GM18868 (cell line): ENCODE data around the gene MGST1.

Experiments
- ATAC-seq: cut with Tn5 transposase; IDR thresholded peaks from one replicate; pipeline ENCODE4 v1.9.1; 2021; ENCODE audit warnings: mild to moderate bottlenecking, moderate library complexity; ENCODE audit not compliant: unreplicated experiment

MGST1 gene, protein sequence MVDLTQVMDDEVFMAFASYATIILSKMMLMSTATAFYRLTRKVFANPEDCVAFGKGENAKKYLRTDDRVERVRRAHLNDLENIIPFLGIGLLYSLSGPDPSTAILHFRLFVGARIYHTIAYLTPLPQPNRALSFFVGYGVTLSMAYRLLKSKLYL

DNA sequence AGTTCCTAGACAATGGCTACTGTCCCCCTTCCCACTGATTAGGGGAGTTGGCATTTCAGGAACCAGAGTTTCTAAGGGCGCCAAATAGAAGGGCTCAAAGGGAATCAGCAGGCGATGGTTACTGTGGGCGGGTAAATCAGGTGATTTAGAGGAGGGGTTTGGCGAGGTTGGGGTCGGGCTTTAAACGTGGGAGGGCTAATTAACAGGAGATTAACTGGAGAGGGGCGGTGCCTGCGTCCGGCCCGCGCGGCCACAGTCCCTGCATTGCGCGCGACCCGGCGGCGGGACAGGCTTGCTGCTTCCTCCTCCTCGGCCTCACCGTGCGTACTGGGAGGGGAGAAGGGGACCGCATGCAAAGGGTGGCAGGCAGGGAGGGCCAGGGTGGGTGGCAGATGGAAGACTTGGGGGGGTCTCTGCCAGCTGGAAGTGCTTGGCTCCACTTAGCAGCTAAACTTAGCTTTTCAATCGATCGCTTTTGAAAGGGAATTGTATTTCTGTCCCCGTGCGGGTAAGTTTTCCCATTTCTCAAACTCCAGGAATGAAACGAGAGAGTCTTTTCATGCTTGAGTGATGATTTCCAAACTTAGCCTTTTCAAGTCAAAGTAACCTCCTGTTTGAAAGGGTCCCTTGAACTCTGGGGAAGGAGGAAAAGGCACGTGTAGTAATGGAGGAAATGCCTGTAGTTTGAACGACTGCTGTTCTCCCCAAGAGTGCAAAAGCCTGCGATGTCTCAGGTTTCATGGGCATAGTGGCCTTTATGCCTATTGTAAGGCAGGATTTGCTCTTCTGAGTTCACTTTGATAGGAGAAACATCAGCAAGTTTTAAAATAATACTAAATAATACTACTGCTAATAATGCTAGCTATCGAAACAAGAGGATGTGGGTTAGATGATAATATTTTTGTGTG is at the start of gene MGST1:
Gene MGST1 (plus strand): TSS at position 255 of the 908 bp plus-strand sequence. CDS start 6,608 bp downstream, outside the sequence.
- ATAC-seq, result peak; percentile 68

DNA sequence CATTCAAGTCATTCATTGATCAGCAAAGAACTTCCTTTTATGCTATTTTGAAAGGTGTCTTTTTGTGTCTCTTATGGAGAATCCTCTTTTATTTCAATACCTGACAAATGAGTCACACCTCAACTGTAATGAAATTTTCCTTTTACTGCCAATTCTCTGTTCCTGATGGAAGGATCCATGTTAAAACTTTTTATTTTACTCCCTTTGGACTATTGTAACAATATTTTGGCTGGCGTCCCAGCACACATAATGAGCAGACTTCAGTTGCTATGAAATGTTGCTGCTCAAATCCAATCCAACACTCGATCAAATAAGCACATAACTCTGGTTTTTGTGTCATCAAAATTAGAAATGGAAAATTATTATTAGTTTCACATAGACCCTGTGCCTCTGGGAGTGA is 48.0 kb upstream of the MGST1 start:
- no peak for ATAC-seq

DNA sequence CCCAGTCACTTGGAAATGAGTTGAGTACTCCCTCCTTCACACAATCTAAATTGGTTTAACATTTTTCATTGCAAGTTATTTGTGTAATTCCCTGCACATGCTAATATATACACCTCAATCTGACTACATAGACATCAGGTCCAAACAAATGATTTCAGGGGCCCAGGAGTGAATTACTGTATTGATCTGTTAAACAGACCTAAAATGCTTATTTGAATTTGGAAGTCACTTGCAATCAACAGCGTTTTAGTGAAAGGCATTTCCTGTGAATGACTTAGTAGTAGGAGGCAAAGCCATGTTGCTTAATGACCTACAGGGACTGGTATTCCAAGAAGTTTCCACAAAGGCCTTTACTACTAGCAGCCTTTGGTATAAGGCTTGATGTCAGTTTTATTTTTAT is 47.3 kb upstream of the MGST1 start:
- ATAC-seq, result no peak

DNA sequence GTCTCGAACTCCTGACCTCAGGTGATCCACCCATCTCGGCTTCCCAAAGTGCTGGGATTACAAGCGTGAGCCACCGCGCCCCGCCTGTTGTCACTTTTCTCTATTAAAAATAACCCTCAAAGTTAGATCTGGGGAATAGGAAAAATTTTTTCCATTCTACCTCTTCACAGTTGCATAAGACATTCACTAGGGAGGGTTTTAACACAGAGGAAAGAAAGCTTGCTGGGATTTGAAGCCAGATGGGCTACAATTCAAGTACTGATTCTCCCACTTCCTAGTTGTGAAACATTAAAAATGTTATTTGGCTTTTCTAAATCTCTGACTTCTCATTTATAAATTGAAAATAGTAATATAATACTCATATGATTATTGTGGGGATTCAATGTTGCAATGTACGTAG is 46.7 kb upstream of the MGST1 start:
- no peak for ATAC-seq

DNA sequence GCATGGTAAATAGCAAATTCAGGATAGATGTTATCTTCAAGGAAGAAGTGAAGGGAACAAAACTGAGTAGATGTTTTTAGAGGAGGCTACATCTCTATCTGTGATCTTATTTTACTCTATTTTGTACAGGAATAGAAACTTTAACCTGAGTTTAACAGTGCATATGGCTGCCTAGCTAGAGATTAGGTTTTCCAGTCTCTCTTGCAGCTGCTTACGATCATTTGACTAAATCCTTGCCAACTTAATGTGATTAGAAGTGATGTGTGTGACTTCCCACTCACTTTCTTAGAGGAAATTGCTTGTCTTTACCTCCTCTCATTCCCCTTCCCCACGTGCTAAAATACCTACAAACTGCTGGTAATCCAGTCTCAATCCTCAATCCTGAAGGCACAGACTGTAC is 43.5 kb upstream of the MGST1 start:
- ATAC-seq, result no peak

DNA sequence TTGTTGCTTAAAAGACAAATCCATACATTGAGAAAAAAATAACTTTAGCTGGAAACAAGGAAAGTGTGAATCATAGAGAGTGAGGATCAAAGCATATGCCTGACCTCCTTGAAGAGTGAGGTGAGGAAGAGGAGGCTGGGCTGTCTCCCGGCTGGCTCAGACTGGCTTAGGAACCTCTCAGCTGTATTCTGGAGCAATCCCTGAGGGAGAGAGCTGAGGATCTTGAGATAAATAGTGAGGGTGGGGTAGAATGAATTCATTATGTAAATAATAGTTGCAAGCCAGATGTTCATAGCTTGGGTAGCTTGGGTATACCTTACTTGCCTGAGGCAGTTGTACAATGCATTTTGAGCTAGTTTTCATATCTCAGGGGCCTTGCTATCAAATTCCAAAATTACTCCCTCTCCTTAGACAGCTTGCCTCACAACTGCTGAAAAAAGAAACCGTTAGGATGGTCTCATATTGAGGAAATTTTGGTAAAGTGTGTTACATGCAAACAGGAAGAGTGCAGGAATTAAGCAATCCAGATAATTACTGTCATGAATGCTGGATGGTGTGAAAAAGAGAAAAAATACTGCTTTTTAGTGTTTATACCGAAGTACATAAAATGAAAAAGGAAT is 39.5 kb upstream of the MGST1 start:
- ATAC-seq, result no peak

DNA sequence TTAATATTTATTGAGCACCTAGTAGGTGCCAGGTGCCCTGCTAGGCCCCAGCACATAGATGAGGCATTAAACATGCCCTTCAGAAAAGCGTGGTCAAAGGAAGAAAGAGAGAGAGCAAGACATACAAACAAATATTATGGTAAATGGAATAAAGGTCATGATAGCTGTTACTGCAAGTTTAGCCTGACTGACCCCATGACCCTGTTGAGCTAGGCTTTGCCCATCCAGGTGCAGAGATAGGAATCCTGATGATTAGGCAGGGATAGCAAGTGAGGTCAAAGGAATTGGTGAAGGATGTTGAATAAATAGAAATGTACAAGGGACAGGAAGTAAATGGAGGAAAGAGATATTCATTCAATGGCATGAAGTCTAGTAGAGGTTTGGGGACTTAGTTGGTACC is 36.5 kb upstream of the MGST1 start:
- ATAC-seq, result no peak

DNA sequence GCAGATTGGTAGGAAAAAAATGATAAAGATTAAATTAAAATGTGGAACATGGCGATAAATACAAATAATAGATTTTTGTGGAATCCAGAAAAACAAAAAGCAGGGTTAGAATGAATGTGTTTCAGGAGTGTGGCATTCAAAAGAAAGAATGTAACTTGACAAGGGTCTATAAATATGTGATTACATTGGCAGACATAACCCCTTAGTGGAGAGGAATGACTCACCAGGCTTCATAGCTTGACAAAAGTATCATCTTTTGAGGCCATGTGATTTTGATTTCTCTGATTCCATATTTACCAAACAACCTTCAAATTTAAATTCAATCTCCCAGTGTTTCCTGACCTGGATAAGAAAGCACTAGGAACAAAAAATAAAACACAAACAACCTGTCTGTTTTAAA is 24.4 kb upstream of the MGST1 start:
- ATAC-seq, result no peak

DNA sequence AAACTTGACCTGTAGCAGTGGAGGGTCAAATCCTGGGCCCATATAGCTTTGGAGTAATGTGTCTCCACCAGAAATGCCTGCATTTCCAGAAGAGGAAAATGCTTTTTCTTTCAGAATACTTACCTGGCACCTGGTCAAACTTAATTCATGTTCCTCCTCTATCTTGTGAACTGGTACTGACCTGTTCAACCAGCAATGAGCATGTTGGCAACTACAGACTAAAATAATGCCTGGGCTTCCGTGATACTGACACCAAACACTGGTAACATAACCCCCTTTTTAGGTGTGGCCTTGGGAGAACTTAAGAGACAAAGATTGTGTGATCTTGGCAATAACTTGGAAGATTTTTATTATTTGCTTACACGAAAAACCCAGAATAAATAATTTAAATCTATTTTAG is 23.8 kb upstream of the MGST1 start:
- no peak for ATAC-seq

DNA sequence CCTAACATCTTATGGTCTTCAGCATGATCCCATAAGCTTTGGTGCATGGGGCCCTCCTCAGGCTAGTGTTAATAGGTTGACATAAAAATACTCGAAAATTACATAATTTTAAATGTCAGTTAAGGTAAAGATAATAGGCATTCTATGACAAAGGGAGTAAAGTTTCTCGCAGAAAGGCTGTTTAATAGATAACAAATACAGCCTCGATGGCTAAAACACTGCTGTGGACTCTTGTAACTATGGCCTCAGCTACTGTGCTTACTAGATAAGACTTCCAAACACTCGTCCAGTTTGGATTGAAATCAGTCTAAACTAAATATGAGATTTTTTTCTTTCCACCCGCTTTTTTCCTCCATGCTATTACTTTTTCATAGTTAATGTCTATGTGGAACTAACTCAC is 23.2 kb upstream of the MGST1 start:
- ATAC-seq, result no peak

DNA sequence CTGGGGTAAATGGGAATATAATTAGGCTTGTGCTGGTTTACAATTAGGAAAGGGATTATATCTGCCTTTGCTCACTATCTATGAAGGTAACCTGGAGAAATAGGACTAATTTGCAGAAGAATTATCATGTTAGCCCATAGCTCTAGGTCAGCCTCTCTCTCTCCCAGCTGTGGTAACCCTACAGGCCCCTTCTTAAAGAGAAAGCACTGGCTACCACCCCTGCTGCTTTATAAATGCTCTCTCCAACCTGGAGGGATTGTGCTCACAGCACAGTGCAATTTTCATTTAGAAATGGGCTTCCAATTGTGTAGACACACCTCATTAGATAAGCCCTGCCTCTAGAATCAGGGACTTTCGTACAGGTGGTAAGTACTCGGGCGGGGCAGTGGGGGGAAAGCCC is 22.7 kb upstream of the MGST1 start:
- no peak for ATAC-seq

DNA sequence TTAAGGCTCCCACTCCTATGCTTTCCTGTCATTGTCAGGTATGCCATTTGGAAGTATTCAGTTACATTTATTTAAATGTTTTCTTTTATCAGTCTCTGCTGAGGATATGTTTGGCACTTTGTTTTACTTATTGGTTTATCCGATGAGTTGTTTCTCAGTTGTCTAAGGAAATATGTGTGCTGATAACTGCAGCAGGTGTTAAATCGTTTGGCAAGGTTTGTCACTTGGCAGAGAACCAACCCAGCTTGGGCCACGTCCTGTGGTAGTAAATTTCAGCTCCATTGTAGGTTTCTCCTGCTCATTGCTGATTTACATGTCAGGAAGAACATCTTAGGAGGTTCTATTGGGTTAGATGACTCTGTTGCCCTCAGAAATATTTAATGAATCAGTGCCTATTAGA is 22.0 kb upstream of the MGST1 start:
- no peak for ATAC-seq

DNA sequence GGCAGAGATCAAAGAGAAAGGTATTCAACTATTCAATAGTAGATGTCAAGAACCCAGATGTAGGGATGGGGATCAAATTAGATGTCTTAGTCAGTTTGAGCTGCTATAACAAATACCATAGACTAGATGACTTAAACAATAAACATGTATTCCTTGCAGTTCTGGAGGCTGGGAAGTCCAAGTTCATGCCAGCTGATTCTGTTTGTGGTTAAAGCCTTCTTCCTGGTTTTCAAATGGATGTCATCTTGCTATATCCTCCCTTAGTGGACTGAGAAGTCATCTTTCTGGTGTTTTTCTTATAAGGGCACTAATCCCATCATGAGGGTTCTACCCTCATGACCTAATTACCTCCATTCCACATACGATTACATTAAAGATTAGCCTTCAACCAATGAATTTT is 19.5 kb upstream of the MGST1 start:
- no peak for ATAC-seq

DNA sequence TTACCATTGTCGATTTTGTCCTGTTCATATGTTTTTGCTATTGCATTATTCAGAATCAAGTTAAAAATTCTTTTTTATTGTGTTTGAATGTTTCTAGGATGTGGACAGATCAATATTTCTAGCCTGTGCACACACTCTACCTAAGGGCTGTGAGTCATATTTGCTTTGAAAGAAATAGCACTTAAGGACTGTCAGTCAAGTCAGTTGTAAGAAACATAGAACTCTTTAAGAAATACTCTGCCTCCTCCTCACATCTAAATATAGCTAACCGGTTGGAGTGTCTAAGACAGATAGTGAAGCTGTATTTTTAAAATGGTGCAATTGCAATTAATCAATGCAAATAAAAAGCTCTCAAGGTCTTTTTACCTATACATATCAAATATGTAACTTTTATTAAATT is 17.9 kb upstream of the MGST1 start:
- ATAC-seq, result no peak

DNA sequence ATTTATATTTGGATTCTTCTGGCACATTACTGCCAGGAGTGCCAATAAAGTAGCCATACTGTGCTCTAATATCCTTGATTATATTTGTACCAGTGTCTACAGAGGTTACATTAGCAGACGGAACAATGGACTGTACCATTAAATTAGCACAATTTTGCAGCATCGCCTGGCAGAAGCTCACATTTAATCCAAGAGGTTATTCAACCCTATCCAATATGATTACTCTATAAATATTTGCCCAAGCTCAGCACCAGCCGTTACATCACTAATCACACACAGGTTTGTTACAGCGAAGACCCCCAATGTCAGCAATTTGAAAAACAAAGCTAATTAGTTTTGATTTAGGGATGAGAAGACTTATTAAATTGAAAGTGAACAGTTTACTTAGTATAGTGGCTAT is 16.9 kb upstream of the MGST1 start:
- no peak for ATAC-seq

DNA sequence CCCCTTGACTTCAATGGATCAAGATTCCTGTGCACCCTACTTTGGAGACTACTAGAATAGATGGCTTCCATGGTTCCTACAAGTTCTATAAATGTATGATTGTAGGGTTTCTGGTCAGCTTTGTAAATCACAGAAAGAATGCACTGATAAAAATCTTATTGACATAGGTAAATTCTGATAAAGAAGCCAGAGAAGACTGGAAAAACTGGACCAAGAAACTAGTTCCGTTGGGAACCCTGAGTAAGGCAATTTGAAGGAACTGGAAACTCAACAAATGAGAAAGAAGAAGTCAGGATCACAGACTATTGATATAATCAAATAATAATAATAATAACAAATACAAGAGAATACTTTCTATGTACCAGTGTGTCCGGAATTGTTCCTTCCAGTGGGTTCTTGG is 15.4 kb upstream of the MGST1 start:
- ATAC-seq, result no peak

DNA sequence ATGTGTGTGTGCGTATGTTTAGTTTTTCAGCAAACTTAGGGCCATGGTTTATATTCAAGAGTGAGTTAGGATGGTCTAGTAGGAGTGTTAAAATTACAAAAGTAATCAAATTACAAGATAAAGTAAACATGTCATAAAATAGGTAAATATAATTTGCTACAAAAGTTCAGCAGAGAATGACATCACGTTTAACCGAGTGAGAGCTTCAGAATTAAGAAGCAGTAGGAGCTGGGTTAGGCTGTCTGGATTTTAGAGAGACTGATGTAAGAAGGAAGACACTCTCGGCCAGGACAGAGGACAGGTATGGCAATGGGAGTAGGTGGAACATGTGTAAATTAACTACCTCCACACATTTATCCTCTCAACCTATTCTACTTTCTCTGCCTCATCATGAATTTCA is 11.6 kb upstream of the MGST1 start:
- no peak for ATAC-seq

DNA sequence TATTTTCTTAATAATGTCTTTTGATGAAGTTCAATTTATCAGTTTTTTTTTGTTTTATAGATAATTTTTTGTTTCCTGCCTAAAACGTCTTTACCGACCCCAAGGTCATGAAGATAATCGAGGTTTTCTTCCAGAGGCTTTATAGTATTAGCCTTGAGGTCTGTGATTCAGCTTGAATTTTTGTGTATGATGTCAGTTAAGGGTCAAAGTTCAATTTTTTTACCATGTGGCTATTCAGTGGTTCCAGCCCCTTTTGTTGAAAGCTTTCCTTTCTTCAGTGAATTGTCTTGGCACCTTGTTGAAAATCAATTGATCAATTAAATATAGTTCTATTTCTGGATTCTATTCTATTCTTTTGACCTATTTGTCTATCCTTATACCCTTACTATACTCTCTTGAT is 3.2 kb upstream of the MGST1 start:
- ATAC-seq, result no peak

DNA sequence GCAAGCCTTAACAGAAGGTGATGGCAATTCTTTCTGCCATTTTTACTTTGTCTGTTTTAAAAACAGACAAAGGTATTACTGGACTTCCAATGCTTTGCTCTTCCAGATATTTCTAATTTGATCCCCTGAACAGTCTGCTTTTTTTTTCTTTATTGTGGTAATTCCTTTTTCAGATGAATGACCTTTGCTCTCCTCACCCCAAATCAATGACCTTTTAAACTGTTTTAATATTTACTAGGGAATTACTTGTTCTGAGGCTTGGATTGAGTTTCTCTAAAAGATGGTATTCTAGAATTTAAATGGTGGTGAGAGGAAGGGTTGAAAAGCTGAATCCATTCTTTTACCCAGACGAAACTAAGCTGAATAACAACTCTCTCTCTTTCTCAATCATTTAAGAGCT is 2.3 kb upstream of the MGST1 start:
- ATAC-seq, result no peak

DNA sequence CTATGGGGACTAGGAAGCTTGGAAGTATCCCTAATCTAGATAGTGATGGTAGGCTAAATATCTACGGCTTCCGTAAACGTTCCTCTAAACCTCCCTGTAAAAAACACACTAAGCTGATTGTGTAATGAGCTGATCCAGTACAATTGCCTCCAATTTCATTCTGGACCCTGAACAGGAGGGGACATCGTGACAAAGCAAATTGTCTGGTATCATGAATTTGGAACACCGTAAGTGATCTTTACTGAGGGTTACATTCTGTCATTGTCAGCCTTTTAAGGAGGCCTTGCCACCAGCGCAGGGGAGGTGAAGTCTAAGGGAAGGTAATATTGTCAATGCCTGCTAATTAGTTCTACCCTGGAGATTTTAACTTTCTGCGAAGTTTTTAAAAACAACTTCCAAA is 487 bp upstream of the MGST1 start:
- no peak for ATAC-seq

DNA sequence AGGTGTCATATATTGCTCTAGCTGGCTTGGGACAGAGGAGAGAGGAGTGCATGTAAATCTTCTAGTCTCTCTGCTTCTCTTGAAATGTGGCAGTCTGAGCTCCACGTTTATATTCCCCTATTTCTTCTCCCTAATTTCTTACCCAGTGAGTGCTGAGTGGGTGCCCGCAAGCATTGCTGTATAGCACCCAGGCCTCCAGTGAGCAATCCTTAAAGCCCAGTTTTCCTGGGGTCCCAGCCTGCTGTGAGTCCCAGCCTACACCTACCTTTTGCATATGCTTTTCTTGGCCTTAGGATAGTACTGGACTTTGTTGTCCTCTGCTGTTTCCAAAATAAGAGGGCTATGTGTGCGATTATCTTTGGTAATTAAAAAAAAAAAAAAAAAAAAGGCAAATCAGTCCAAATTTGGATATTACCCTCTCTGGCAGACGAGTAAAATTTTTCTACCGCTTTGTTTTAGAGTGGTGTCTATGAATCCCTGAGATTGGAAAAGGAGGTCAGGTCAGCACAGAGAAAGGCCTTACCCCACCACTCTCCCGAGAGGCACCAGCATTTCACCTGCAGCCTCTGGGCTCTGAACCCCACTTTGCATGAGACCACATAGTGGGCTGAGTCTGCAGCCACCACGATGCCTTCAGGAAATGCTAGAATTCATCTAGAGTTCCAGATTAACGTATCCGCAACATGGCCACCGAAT is 1.1 kb downstream of the MGST1 start:
- peak; percentile 22 for ATAC-seq

DNA sequence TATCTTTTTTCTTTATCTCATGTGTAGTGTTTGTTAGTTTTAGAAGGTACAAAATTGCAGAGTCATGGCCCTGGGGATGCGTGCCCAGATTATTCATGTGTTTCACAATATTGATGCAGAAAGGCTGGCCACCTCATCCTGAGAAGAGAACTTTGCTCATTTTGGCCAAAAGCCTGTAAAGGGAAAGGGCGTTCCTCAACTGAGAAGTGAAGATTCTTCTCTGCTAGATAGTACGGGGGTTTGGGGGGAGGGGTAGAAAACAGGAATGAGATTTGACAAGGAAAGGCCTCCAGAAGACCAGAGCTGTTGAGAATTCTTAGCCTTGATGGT is 1.7 kb downstream of the MGST1 start:
- peak; percentile 34 for ATAC-seq
